NCI-H2227 (cell line): Measurements from ENCODE around the gene AXIN1.
"Not testable (repeated sequence)": the region's sequence is repeated elsewhere in the genome, so short reads cannot be mapped to it uniquely, and the experiment has no call there.

Source experiments
- DNase-seq: peaks from one replicate; lab custom pipeline; 2025; ENCODE audit not compliant: unreplicated experiment; lab: John Stamatoyannopoulos, UW

The AXIN1 gene

GRCh38 chr16:381012-381788, 28.7 kb upstream of the AXIN1 start:
- peak; percentile 73 for DNase-seq

- no peak for DNase-seq
These were observed 28.2 kb upstream of the AXIN1 start for GRCh38 chr16:380762-381011.

GRCh38 chr16:379961-380761, 27.6 kb upstream of the AXIN1 start:
- no peak for DNase-seq

GRCh38 chr16:379183-379960, 26.8 kb upstream of the AXIN1 start:
- DNase-seq, result no peak

GRCh38 chr16:378821-379182, 26.3 kb upstream of the AXIN1 start:
- no peak for DNase-seq

- DNase-seq, result not testable (repeated sequence)
These were observed 25.7 kb upstream of the AXIN1 start for GRCh38 chr16:378113-378820.

- DNase-seq, result no peak
These were observed 25.0 kb upstream of the AXIN1 start for GRCh38 chr16:377419-377951.

- no peak for DNase-seq
These were observed 24.4 kb upstream of the AXIN1 start for GRCh38 chr16:376817-377418.

- no peak for DNase-seq
These were observed 23.6 kb upstream of the AXIN1 start for GRCh38 chr16:375927-376816.

GRCh38 chr16:375212-375611, 22.7 kb upstream of the AXIN1 start:
- no peak for DNase-seq

- no peak for DNase-seq
These were observed 22.0 kb upstream of the AXIN1 start for GRCh38 chr16:374616-374926.

- DNase-seq, result no peak
These were observed 21.5 kb upstream of the AXIN1 start for GRCh38 chr16:373848-374615.

- DNase-seq, result no peak
These were observed 20.6 kb upstream of the AXIN1 start for GRCh38 chr16:373020-373598.

- no peak for DNase-seq
These were observed 19.9 kb upstream of the AXIN1 start for GRCh38 chr16:372302-372983.

- no peak for DNase-seq
These were observed 19.2 kb upstream of the AXIN1 start for GRCh38 chr16:371515-372301.

- peak; percentile 35 for DNase-seq
These were observed 18.5 kb upstream of the AXIN1 start for GRCh38 chr16:370979-371514.

- DNase-seq, result peak; percentile 97
These were observed 17.9 kb upstream of the AXIN1 start, which contains the start of gene MRPL28 for GRCh38 chr16:370443-370842. MRPL28 (minus strand) TSS chr16:370538; CDS start chr16:370218, 320 bp downstream.
